Endothelial cell of umbilical vein (primary cell): ENCODE measurements around the gene IFI44L. TPM values are rescaled to one million over a fixed set of nuclear protein-coding genes. Genes with fewer than 3 reads are reported as not detected.

Experiments used
- BruUV-seq: library from RNA; stranded (reverse); fragments of 400-500 nt; replicated peaks from 2 replicates; lab custom pipeline; 2021; lab: Mats Ljungman, UMichigan
- CTCF ChIA-PET: fragments of 300-600, 350-600 bp; sonication (Branson Sonifier 250); formaldehyde crosslinking; loops from one replicate; lab custom pipeline; 2021; ENCODE audit warnings: antibody characterized with exemption, inconsistent platforms; lab: Charles Lee
- POLR2A ChIA-PET: fragments of 300-600, 350-600 bp; sonication (Branson Sonifier 250); formaldehyde crosslinking; loops from one replicate; lab custom pipeline; 2021; ENCODE audit warnings: antibody characterized with exemption, inconsistent platforms; lab: Charles Lee
- DNase-seq: peaks from one replicate; pipeline ENCODE4 v3.0.0-alpha.2; 2011; ENCODE audit warnings: low read depth, low spot score
- FAIRE-seq: peaks from 2 replicates; lab custom pipeline; 2011; peaks lifted over from hg19 to GRCh38; lab: Jason Lieb, UNC
- H2AFZ ChIP-seq: 2 replicates; pipeline ENCODE4 v1.6.0; 2012; ENCODE audit warnings: low read depth, low read length, control low read depth, inconsistent platforms
- H3K27ac ChIP-seq: 2 replicates; pipeline ENCODE4 v1.5.1; 2011; ENCODE audit warnings: low read depth, mild to moderate bottlenecking, control low read depth, low read length, moderate library complexity; ENCODE audit not compliant: insufficient read depth
- H3K27me3 ChIP-seq, 2 experiments: 2 replicates each; pipeline versions ENCODE4 v1.6.0 to v1.6.1; 2011; ENCODE audit warnings: low read length in 2 of 2, mixed read lengths in 1 of 2; ENCODE audit not compliant: control insufficient read depth in 2 of 2, insufficient read depth in 2 of 2
- H3K36me3 ChIP-seq, 2 experiments: 2 replicates in 1 of 2; 3 replicates in 1 of 2; pipeline ENCODE4 v1.5.1; 2011; ENCODE audit warnings: low read length in 2 of 2, mild to moderate bottlenecking in 1 of 2, moderate library complexity in 1 of 2; ENCODE audit not compliant: control insufficient read depth in 2 of 2, insufficient read depth in 2 of 2; ENCODE audit errors: extremely low read depth in 1 of 2
- H3K4me1 ChIP-seq: 3 replicates; pipeline ENCODE4 v1.5.1; 2011; ENCODE audit warnings: mild to moderate bottlenecking, low read length; ENCODE audit not compliant: control insufficient read depth, insufficient read depth; ENCODE audit errors: extremely low read depth
- H3K4me2 ChIP-seq: 2 replicates; pipeline ENCODE4 v1.6.1; 2011; ENCODE audit warnings: low read length, control low read depth, mixed read lengths; ENCODE audit not compliant: insufficient read depth
- H3K4me3 ChIP-seq, 3 experiments: fragments of 200-600 bp in 1 of 3; sonication (generic), shearing (Covaris generic) in 1 of 3; replicated peaks in 1 of 3; 2 replicates each; pipeline ENCODE4 v1.5.1; 2011 to 2016; ENCODE audit warnings: control low read depth in 3 of 3, low read length in 3 of 3, mild to moderate bottlenecking in 2 of 3, inconsistent platforms in 1 of 3, low read depth in 1 of 3, moderate library complexity in 1 of 3; ENCODE audit not compliant: insufficient read depth in 1 of 3
- H3K79me2 ChIP-seq: 2 replicates; pipeline ENCODE4 v1.6.0; 2012; ENCODE audit warnings: low read length, inconsistent platforms; ENCODE audit not compliant: control insufficient read depth, insufficient read depth
- H3K9ac ChIP-seq: replicated peaks from 2 replicates; pipeline ENCODE3; 2011; ENCODE audit warnings: low read length, control low read depth; ENCODE audit not compliant: insufficient read depth; ENCODE audit errors: extremely low read depth
- H3K9me1 ChIP-seq: replicated peaks from 3 replicates; pipeline ENCODE4 v1.6.0; 2011; ENCODE audit warnings: mild to moderate bottlenecking, low read length; ENCODE audit not compliant: control insufficient read depth, insufficient read depth; ENCODE audit errors: extremely low read depth
- H3K9me3 ChIP-seq: replicated peaks from 2 replicates; pipeline ENCODE4 v1.5.1; 2012; ENCODE audit warnings: low read length, inconsistent platforms; ENCODE audit not compliant: control insufficient read depth, insufficient read depth
- H4K20me1 ChIP-seq: replicated peaks from 2 replicates; pipeline ENCODE3; 2011; ENCODE audit warnings: mild to moderate bottlenecking, low read length; ENCODE audit not compliant: control insufficient read depth, insufficient read depth; ENCODE audit errors: extremely low read depth
- EZH2 ChIP-seq: IDR thresholded peaks from 2 replicates; pipeline ENCODE4 v1.6.1; 2012; ENCODE audit warnings: borderline replicate concordance, low read depth, mild to moderate bottlenecking, moderate library complexity, low read length, inconsistent platforms; ENCODE audit not compliant: severe bottlenecking
- FOS ChIP-seq: IDR thresholded peaks from 2 replicates; pipeline ENCODE4 v1.6.1; 2011; ENCODE audit warnings: mild to moderate bottlenecking, low read length, moderate library complexity, borderline replicate concordance; ENCODE audit not compliant: insufficient read depth
- GATA2 ChIP-seq: IDR thresholded peaks from 2 replicates; pipeline ENCODE4 v1.7.0; 2011; ENCODE audit warnings: low read depth, mild to moderate bottlenecking, moderate library complexity, mixed read lengths, low read length; ENCODE audit not compliant: insufficient read length, insufficient read depth
- MYC ChIP-seq: IDR thresholded peaks from one replicate; pipeline ENCODE4 v1.6.1; 2011; ENCODE audit warnings: mild to moderate bottlenecking, low read depth, low read length
- POLR2A ChIP-seq: IDR thresholded peaks from 2 replicates; pipeline ENCODE4 v1.6.1; 2012; ENCODE audit warnings: low read depth, mild to moderate bottlenecking, control low read depth, low read length
- dilution Hi-C: fragments of 300-500 bp; cut with MboI; formaldehyde crosslinking; loops from one replicate; pipeline ENCODE4 v1.15.0; 2019; ENCODE audit warnings: low sequenced_read_pairs; ENCODE audit not compliant: extremely low pct_ligation_motif_present
- intact Hi-C: fragments of 100-400 bp; cut with micrococcal nuclease; formaldehyde crosslinking; loops from one replicate; pipeline ENCODE4 v1.10.0; 2022
- polyA plus RNA-seq, 4 experiments: library from polyadenylated mRNA; depleted of rRNA in 3 of 4; stranded (reverse) in 3 of 4; unstranded in 1 of 4; fragments of >200 nt; gene quantifications; 2 replicates each; pipeline versions ENCODE4 v1.2.1 to v1.2.3, GENCODE V29; 2011 to 2012; ENCODE audit warnings: missing spikeins in 1 of 4
- total RNA-seq: library from RNA; stranded (reverse); gene quantifications from 2 replicates; pipeline ENCODE4 v1.2.3, GENCODE V29; 2021
- TF ChIP-seq, protein P1 (sequence below): IDR thresholded peaks from 2 replicates; pipeline ENCODE4 v1.6.1; 2011; ENCODE audit not compliant: insufficient read depth, insufficient read length
- TF ChIP-seq, protein P2 (sequence below), 2 donors: IDR thresholded peaks; 1 replicate in 1 of 2; 2 replicates in 1 of 2; pipeline ENCODE4 v1.5.1; 2011; ENCODE audit warnings: low read length in 2 of 2, mild to moderate bottlenecking in 2 of 2, moderate library complexity in 2 of 2, control low read depth in 1 of 2, inconsistent platforms in 1 of 2, low read depth in 1 of 2; ENCODE audit not compliant: insufficient read depth in 1 of 2; ENCODE audit errors: extremely low read depth in 1 of 2

IFI44L gene
- total and polyA plus RNA-seq, 2 donors (not counting 3 experiments of a cell fraction or from before 2014, with no cell fraction given) = 2.8 to 2.9 TPM

DNA sequence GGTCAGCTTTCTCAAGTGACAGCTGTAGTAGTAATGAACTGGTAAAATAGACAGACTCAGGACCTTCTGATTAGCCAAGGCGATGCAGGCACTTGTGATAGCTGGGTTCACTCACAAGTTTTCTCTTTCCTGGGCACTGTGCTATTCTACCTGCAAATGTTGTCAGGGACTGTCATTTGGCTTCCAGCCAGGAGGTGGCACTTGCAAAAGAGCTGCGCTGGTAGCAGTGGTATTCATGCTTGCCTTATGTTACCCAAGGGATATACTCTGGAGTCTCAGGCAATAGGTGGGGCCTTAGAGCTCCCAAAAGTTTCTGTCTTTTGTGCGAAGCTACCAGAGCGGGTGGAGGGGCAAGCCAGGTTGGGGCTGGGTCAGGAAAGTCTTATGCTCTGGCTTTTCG lies 52.9 kb downstream of the IFI44L start:
- H3K36me3 ChIP-seq = no peaks in the 10 kb centered on the region
- TF ChIP-seq, protein P1, sequence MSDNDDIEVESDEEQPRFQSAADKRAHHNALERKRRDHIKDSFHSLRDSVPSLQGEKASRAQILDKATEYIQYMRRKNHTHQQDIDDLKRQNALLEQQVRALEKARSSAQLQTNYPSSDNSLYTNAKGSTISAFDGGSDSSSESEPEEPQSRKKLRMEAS = no peak
- TF ChIP-seq FOS = no peak
- TF ChIP-seq MYC = no peak
- TF ChIP-seq POLR2A = no peak
- no peaks in the 10 kb centered on the region for H3K79me2 ChIP-seq
- intact Hi-C loops (no loop called here), dilution Hi-C loops (no loop called here)
- H3K9me3 ChIP-seq = no peaks in the 10 kb centered on the region
- CTCF ChIA-PET = interaction anchor here (0.5 to 6.5 kb wide), 5 partner anchors 53 to 543 kb away, joined by 3 to 107 read pairs (median 3); partner anchors contain the start of gene IFI44L
- no peaks in the 10 kb centered on the region for H3K9me1 ChIP-seq
- POLR2A ChIA-PET = no interaction called here
- no peak overlapping the region for H3K27ac ChIP-seq
- BruUV-seq = no TSS peak
- DNase-seq (no peak), FAIRE-seq (no peak)
- no peak overlapping the region for H3K4me3 ChIP-seq
- H2AFZ ChIP-seq = no peak overlapping the region
- H3K4me2 ChIP-seq = no peak overlapping the region
- peaks cover 0 to 3% of the 10 kb centered on the region in 2 experiments for H3K27me3 ChIP-seq
- H3K9ac ChIP-seq = no peak overlapping the region
- no peaks in the 10 kb centered on the region for H4K20me1 ChIP-seq
- H3K4me1 ChIP-seq = no peaks in the 10 kb centered on the region

DNA sequence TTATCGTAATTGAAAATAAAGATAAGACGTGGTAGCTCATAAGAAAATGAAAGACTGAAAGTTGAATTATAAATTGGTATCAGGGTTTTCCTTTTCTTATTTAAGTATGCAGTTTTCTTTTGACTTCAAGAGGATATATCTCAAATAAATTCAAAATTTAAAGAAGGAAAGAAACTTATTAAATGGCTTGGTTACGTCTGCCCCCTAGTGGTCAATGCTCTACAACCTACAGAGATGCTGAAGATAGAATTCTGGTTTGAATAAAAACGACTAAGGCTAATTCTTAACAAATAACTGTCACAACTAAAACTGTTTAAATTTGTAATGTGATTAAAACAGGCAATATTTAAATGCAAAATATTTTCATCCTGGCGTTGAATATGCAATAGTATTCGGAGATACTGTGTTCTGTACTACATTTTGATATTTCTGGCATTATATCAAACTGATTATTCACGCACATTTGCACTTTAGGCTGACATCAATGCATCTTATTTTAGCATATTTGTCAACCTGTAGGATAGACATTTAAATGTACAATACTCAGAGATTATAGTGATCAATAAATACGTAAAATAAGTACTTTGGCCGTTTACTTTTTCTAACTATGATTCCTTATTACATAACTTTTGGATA lies 56.2 kb downstream of the IFI44L start:
- H3K79me2 ChIP-seq = no peaks in the 10 kb centered on the region
- H3K4me1 ChIP-seq = no peaks in the 10 kb centered on the region
- no peak overlapping the region for H3K4me2 ChIP-seq
- H3K27me3 ChIP-seq = peaks cover 0 to 3% of the 10 kb centered on the region in 2 experiments
- no peak overlapping the region for H3K9ac ChIP-seq
- dilution Hi-C loops = no loop called here
- TF ChIP-seq, protein P2, sequence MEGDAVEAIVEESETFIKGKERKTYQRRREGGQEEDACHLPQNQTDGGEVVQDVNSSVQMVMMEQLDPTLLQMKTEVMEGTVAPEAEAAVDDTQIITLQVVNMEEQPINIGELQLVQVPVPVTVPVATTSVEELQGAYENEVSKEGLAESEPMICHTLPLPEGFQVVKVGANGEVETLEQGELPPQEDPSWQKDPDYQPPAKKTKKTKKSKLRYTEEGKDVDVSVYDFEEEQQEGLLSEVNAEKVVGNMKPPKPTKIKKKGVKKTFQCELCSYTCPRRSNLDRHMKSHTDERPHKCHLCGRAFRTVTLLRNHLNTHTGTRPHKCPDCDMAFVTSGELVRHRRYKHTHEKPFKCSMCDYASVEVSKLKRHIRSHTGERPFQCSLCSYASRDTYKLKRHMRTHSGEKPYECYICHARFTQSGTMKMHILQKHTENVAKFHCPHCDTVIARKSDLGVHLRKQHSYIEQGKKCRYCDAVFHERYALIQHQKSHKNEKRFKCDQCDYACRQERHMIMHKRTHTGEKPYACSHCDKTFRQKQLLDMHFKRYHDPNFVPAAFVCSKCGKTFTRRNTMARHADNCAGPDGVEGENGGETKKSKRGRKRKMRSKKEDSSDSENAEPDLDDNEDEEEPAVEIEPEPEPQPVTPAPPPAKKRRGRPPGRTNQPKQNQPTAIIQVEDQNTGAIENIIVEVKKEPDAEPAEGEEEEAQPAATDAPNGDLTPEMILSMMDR (IDR thresholded peaks at IDR 0.05; ENCODE audit: extremely low read depth in 1 of 2, insufficient read depth in 1 of 2, low read depth in 1 of 2, low read length in 2 of 2) = peak; percentile 55 to 58
- TF ChIP-seq GATA2 (peak; percentile 17), FOS (no peak), POLR2A (no peak), EZH2 (no peak)
- FAIRE-seq (peak; percentile 71), DNase-seq (peak; percentile 70)
- intact Hi-C loops = loop anchor here (1.0 to 2.0 kb wide), 3 partner anchors 59 to 546 kb away; no protein-coding TSS in a partner anchor
- no peaks in the 10 kb centered on the region for H4K20me1 ChIP-seq
- no TSS peak for BruUV-seq
- no peak overlapping the region for H3K27ac ChIP-seq
- no peak overlapping the region for H3K4me3 ChIP-seq
- H2AFZ ChIP-seq = no peak overlapping the region
- no peaks in the 10 kb centered on the region for H3K36me3 ChIP-seq
- no peaks in the 10 kb centered on the region for H3K9me1 ChIP-seq
- CTCF ChIA-PET = interaction anchor here (0.8 to 6.5 kb wide), 12 partner anchors 11 to 549 kb away, joined by 3 to 107 read pairs (median 4); partner anchors contain the start of genes IFI44 and IFI44L
- H3K9me3 ChIP-seq = no peaks in the 10 kb centered on the region
- POLR2A ChIA-PET = no interaction called here
